GM19328 (cell line): ENCODE results near the gene XYLT1.
"Not testable (repeated sequence)": the region's sequence is repeated elsewhere in the genome, so short reads cannot be mapped to it uniquely, and the experiment has no call there.

Experiments
- ATAC-seq: cut with Tn5 transposase; IDR thresholded peaks from one replicate; pipeline ENCODE4 v1.9.1; 2021; ENCODE audit warnings: mild to moderate bottlenecking, moderate library complexity; ENCODE audit not compliant: unreplicated experiment

Gene XYLT1

GRCh38 chr16:17342031-17342430 is 128.7 kb downstream of the XYLT1 start:
- no peak for ATAC-seq

DNA sequence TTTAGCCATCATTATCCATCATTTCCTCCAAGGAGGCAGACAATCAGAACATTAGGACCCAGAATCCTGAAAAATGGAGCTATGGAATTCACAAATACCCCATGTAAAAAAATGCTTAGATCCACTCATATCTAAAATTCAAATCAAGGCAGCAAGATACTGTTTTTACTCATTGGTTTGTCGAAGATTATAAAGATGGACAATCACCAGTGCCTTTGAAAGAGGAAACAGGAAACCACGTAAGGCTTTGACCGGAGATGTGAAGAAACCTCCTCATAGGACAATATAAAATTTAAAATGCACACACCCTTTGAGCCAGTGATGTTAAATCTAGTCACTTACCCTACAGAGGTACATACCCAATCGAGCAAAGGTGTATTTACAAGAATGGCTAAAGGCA is 130.0 kb downstream of the XYLT1 start:
- no peak for ATAC-seq

DNA sequence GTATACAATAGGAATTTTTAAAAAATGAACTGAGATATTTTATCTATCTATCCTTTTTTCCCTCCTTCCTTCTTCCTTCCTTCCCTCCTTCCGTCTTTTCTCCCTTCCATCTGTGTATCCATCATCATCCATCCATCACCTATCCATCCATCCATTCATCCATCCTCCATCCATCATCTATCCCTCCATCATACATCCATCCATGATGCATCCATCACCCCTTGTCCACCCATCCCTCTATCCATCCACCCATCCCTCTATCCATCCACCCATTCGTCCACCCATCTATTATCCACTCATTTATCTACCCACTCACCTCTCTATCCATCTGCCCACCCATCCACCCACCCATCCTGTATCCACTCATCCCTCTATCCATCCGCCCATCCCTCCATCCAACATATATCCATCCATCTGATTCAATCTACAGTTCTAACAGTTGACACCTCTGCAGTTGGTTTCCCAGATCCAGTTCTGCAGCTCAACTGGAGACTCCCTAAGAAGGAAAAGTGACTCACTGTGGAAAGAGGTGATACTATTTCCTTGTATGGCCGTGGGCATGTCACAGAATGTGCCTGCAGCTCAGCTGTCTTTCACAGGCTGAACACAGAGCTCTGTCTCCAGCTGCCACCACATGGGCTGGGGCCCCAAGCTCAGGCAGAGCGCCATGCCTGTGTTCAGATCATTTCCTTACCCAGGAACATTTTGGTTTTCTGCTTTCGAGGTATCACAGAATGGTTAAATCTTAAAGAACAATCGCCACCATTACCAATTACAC is 130.8 kb downstream of the XYLT1 start:
- ATAC-seq: no peak

- ATAC-seq: no peak
Observed at GRCh38 chr16:17338244-17338643, 132.5 kb downstream of the XYLT1 start.

GRCh38 chr16:17336530-17336900 is 134.2 kb downstream of the XYLT1 start:
- no peak for ATAC-seq

GRCh38 chr16:17335826-17336529 is 134.8 kb downstream of the XYLT1 start:
- no peak for ATAC-seq

DNA sequence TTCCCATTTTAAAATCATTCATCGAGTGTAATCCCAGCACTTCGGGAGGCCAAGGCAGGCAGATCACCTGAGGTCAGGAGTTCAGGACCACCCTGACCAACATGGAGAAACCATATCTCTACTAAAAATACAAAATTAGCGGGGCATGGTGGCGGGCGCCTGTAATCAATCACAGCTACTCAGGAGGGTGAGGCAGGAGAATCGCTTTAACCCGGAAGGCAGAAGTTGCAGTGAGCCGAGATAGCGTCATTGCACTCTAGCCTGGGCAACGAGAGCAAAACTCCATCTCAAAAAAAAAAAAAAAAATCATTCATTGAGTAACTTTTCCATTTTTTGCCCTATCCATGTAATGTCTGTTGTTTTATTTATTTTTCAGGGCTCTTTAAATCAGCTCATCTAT is 135.4 kb downstream of the XYLT1 start:
- ATAC-seq: not testable (repeated sequence)

- ATAC-seq: no peak
Observed at GRCh38 chr16:17334096-17334495, 136.7 kb downstream of the XYLT1 start.

- no peak for ATAC-seq
Observed at GRCh38 chr16:17333229-17333628, 137.5 kb downstream of the XYLT1 start.

GRCh38 chr16:17331991-17332390 is 138.8 kb downstream of the XYLT1 start:
- ATAC-seq: no peak

GRCh38 chr16:17331071-17331607 is 139.6 kb downstream of the XYLT1 start:
- no peak for ATAC-seq

DNA sequence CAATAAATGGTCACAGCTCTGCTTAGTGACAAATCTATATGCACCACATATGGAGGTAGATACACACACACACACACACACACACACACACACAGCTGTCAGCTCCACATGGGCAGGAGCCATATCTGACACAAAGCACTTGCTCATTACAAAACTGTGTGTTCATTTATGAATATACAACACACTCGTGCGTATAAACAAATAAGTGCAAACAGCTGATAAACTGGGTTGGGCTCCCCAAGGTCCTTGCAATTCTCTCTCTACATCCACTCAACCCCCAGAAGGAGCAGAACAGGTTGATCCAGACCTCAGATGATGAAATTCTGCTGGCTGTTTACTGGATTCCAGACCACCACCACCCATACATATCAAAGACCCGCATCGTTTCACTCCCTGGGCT is 140.7 kb downstream of the XYLT1 start:
- ATAC-seq: no peak

DNA sequence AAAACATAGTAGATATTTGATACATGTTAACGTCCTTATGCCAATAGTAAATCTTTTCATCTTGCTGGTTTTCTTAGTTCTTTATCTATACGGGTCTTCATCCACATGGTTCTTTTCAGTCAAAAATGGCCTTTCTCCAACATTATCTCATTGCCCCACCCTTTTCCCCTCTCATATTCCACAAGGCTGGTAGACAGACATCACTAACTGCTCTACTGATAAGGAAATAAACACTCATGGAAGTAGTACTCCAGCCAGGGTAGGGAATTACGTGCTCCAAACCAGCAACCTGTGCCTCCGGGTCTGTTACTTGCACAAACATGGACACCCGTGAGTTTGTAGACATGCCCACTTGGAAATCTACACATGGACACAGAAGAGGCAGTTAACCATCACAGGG is 141.4 kb downstream of the XYLT1 start:
- ATAC-seq: no peak

GRCh38 chr16:17328932-17329331 is 141.8 kb downstream of the XYLT1 start:
- no peak for ATAC-seq

GRCh38 chr16:17327664-17328335 is 143.0 kb downstream of the XYLT1 start:
- no peak for ATAC-seq

- ATAC-seq: no peak
Observed at GRCh38 chr16:17325476-17326143, 145.2 kb downstream of the XYLT1 start.

GRCh38 chr16:17324451-17324850 is 146.3 kb downstream of the XYLT1 start:
- no peak for ATAC-seq

- ATAC-seq: no peak
Observed at GRCh38 chr16:17323171-17323570, 147.6 kb downstream of the XYLT1 start.

GRCh38 chr16:17321824-17322223 is 148.9 kb downstream of the XYLT1 start:
- no peak for ATAC-seq

GRCh38 chr16:17320009-17320408 is 150.8 kb downstream of the XYLT1 start:
- ATAC-seq: no peak

GRCh38 chr16:17318238-17318637 is 152.5 kb downstream of the XYLT1 start:
- no peak for ATAC-seq
